ENCODE results near the gene EVI2B. TPM values are rescaled to one million over a fixed set of nuclear protein-coding genes. Genes with fewer than 3 reads are reported as not detected.
A peak's percentile ranks its signal among the peaks of the same experiment; 100 is the strongest.
"Not testable (repeated sequence)": the region's sequence is repeated elsewhere in the genome, so short reads cannot be mapped to it uniquely, and the experiment has no call there.

Gene EVI2B
- total and polyA plus RNA-seq, 3 experiments from 2014 or later: 29.8 to 97.4 (median 32.7) TPM

DNA sequence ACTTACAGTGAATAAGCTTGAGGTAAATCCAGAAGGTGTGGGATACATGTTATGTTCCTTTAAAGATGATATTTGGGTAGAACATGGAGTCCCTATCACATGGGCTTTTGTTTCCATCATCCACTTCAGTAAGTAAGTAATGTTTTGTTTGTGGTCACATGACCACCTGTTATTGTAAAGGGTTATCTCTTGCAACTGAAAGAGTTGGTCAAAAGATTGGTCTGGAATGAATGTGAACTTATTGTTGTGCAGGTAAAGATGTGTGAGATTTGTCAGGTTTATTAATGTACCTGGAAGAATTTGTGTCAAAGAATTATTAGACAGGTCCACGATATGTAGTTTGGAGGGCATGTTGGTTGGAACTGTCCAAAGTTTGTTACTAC is 18.4 kb downstream of the EVI2B start:
- Histone ChIP-seq H3K4me3 (ENCODE audit: low read length) (no peak overlapping the region), H3K36me3 (ENCODE audit: insufficient read depth, low read length) (no peaks in the 10 kb centered on the region), H3K4me1 (ENCODE audit: insufficient read depth, low read length) (peaks cover 5% of the 10 kb centered on the region), H3K9me3 (ENCODE audit: low read length) (no peaks in the 10 kb centered on the region), H3K27me3 (ENCODE audit: insufficient read depth, low read length, poor library complexity, severe bottlenecking) (no peaks in the 10 kb centered on the region), H3K27ac (ENCODE audit: low read depth, low read length) (no peak overlapping the region)
- DNase-seq: no peak
- no peak overlapping the region for H3K27ac Mint-ChIP-seq
- peaks cover 0 to 4% (median 1%) of the 10 kb centered on the region in 3 donors for H3K4me1 Mint-ChIP-seq
- H3K36me3 Mint-ChIP-seq: peaks cover 0 to 2% (median 0%) of the 10 kb centered on the region in 3 donors
- no peaks in the 10 kb centered on the region for H3K27me3 Mint-ChIP-seq
- POLR2A ChIA-PET: no interaction called here
- H3K9me3 Mint-ChIP-seq: no peaks in the 10 kb centered on the region
- CTCF ChIA-PET: interaction anchor here (1.0 kb wide), 1 partner anchor 34 kb away, joined by 3 read pairs; no protein-coding TSS in a partner anchor
- H3K4me3 Mint-ChIP-seq: no peak overlapping the region

DNA sequence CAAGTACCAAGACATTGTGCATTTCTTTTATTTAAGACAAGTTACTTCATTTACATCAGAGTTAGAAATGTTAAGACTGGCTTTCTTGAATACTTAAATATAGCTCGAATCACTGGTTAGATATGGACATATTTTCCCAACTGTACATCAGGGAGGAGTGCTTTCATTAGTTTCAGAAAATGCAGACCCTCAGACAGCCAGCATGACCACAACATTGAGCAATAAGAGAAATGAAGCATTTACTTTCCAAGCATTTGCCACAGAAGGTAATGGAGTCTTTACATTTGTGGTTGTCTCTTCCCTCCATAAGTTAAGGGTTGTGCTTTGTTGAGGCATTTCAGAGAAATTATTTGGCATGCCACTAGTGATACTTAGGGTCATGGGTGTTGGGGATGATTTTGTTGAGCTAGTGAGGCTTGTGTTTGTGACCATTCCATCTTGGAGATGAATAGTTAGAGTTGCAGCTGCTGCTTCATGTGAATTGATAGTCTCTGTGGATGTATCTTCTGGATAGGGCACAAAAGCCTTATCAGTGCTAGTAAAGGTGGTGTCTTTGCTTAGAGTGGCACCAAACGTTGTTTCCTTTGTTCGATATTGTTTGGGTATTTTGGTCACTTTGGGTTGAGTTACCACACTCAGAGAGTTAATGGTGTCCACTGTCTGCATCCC is 18.9 kb downstream of the EVI2B start:
- Histone ChIP-seq H3K36me3 (ENCODE audit: insufficient read depth, low read length) (no peaks in the 10 kb centered on the region), H3K4me3 (ENCODE audit: low read length) (no peak overlapping the region), H3K27ac (ENCODE audit: low read depth, low read length) (no peak overlapping the region), H3K4me1 (ENCODE audit: insufficient read depth, low read length) (peaks cover 5% of the 10 kb centered on the region), H3K27me3 (ENCODE audit: insufficient read depth, low read length, poor library complexity, severe bottlenecking) (no peaks in the 10 kb centered on the region), H3K9me3 (ENCODE audit: low read length) (no peaks in the 10 kb centered on the region)
- Mint-ChIP-seq H3K4me3 (no peak overlapping the region), H3K27ac (no peak overlapping the region), H3K36me3 (peaks cover 0 to 2% (median 0%) of the 10 kb centered on the region in 3 donors), H3K9me3 (no peaks in the 10 kb centered on the region), H3K27me3 (peaks cover 0 to 2% of the 10 kb centered on the region in 2 donors), H3K4me1 (peaks cover 0 to 5% (median 3%) of the 10 kb centered on the region in 3 donors)
- no peak for DNase-seq
- POLR2A ChIA-PET: no interaction called here
- CTCF ChIA-PET: interaction anchor here (1.0 kb wide), 1 partner anchor 34 kb away, joined by 3 read pairs; no protein-coding TSS in a partner anchor

DNA sequence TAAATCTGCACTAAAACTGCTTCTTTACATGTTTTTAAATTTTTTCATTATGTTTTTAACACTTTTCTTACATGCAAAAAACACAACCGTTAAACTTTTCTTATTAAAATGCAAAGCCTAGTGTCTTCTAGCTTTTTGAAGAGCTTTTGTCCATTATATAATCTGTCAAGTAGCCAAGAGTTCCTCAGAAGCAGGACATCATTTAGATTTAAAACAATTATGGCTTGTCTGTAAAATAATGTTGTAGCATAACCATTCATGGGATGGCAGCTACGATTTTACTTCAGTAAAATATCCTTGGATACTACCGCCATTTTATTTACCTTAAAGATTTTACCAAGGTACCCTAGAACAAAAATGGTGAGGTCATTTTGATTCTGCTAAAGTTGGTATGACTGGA is 19.6 kb downstream of the EVI2B start:
- no peak for DNase-seq
- Mint-ChIP-seq H3K4me1 (peaks cover 0 to 6% (median 3%) of the 10 kb centered on the region in 3 donors), H3K27me3 (peaks cover 0 to 2% of the 10 kb centered on the region in 2 donors), H3K4me3 (no peak overlapping the region), H3K36me3 (peaks cover 0 to 2% (median 0%) of the 10 kb centered on the region in 3 donors), H3K27ac (no peak overlapping the region), H3K9me3 (no peaks in the 10 kb centered on the region)
- Histone ChIP-seq H3K4me3 (ENCODE audit: low read length) (no peak overlapping the region), H3K27me3 (ENCODE audit: insufficient read depth, low read length, poor library complexity, severe bottlenecking) (no peaks in the 10 kb centered on the region), H3K36me3 (ENCODE audit: insufficient read depth, low read length) (no peaks in the 10 kb centered on the region), H3K27ac (ENCODE audit: low read depth, low read length) (no peak overlapping the region), H3K9me3 (ENCODE audit: low read length) (no peaks in the 10 kb centered on the region), H3K4me1 (ENCODE audit: insufficient read depth, low read length) (no peaks in the 10 kb centered on the region)
- ChIA-PET CTCF (no interaction called here), POLR2A (no interaction called here)

DNA sequence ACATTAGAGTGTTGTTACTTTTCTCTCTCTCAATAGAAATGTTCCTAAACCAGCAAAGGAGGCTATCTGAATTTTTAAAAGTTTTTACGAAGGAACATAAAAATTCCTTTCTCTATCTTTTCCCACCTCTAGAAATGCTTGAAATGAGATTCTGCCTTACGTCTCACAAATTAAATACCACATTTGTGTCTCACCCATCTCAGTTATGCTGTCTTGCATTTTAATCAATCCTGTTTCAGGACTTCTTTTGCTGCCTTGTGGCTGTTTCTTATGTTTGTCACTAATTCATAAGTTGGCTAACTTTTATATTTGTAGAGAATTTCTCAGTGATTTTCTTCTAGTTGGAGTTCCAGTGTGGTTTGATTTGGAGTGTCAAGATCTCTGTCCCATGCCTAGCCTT is 20.3 kb downstream of the EVI2B start:
- Histone ChIP-seq H3K36me3 (ENCODE audit: insufficient read depth, low read length) (no peaks in the 10 kb centered on the region), H3K27me3 (ENCODE audit: insufficient read depth, low read length, poor library complexity, severe bottlenecking) (no peaks in the 10 kb centered on the region), H3K4me3 (ENCODE audit: low read length) (no peak overlapping the region), H3K4me1 (ENCODE audit: insufficient read depth, low read length) (no peaks in the 10 kb centered on the region), H3K9me3 (ENCODE audit: low read length) (no peaks in the 10 kb centered on the region), H3K27ac (ENCODE audit: low read depth, low read length) (no peak overlapping the region)
- Mint-ChIP-seq H3K4me1 (peaks cover 2 to 11% (median 6%) of the 10 kb centered on the region in 3 donors), H3K27ac (peak overlapping the region in 2 of 8 donors; percentile 25 to 27), H3K9me3 (no peaks in the 10 kb centered on the region), H3K27me3 (peaks cover 0 to 2% of the 10 kb centered on the region in 2 donors), H3K4me3 (no peak overlapping the region), H3K36me3 (peaks cover 0 to 2% (median 0%) of the 10 kb centered on the region in 3 donors)
- ChIA-PET CTCF (no interaction called here), POLR2A (no interaction called here)
- DNase-seq: no peak

DNA sequence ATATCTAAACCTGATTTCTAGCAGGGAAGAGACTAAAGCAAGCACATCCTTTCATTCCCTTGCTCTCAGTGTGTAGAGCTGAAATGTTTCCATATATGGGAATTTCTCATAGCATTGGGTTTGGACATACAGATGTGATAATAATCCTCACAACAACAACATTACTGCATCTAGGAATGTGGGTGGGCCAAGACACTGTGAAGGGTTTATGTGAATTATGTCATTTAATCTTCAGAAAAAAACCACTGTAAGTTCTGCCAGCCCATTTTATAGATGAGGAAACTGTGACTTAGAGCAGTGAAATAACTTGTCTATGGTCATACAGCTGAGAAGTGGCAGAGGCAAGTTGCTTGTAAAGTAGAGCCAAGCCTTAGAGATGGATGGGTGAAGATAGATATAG is 22.0 kb downstream of the EVI2B start:
- no peak overlapping the region for H3K27ac Mint-ChIP-seq
- ChIA-PET CTCF (no interaction called here), POLR2A (no interaction called here)

DNA sequence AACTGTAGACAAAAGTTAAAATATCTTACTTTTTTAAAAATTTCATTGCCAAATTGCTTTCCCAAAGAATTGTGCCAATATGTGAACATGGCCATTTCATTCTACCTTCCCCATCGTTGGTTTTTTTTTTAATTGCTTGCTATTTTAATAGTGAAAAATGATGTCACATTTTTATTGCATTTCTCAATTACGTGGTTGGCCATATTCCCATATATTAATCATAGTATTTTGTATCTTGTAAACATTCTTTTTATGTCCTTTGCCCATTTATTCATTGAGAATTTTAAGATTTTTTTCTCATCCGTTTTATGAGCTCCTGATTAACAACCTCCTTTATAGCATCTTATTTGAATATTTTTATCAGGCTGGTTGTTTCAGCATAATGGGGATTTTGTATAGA is 24.1 kb downstream of the EVI2B start:
- Mint-ChIP-seq H3K4me3 (no peak overlapping the region), H3K9me3 (no peaks in the 10 kb centered on the region), H3K27me3 (peaks cover 0 to 2% of the 10 kb centered on the region in 2 donors), H3K27ac (no peak overlapping the region), H3K36me3 (no peaks in the 10 kb centered on the region), H3K4me1 (peaks cover 2 to 13% (median 11%) of the 10 kb centered on the region in 3 donors)
- H3K36me3 ChIP-seq (ENCODE audit: insufficient read depth, low read length): no peaks in the 10 kb centered on the region
- H3K4me1 ChIP-seq (ENCODE audit: insufficient read depth, low read length): no peaks in the 10 kb centered on the region
- POLR2A ChIA-PET: no interaction called here
- no peak for DNase-seq
- CTCF ChIA-PET: no interaction called here
- no peaks in the 10 kb centered on the region for H3K9me3 ChIP-seq (ENCODE audit: low read length)
- no peak overlapping the region for H3K27ac ChIP-seq (ENCODE audit: low read depth, low read length)
- no peak overlapping the region for H3K4me3 ChIP-seq (ENCODE audit: low read length)
- H3K27me3 ChIP-seq (ENCODE audit: insufficient read depth, low read length, poor library complexity, severe bottlenecking): no peaks in the 10 kb centered on the region

More for the DNA sequence above, 22.0 kb downstream of the EVI2B start:
- Histone ChIP-seq H3K9me3 (ENCODE audit: low read length) (no peaks in the 10 kb centered on the region), H3K36me3 (ENCODE audit: insufficient read depth, low read length) (no peaks in the 10 kb centered on the region), H3K4me1 (ENCODE audit: insufficient read depth, low read length) (no peaks in the 10 kb centered on the region), H3K27ac (ENCODE audit: low read depth, low read length) (no peak overlapping the region), H3K27me3 (ENCODE audit: insufficient read depth, low read length, poor library complexity, severe bottlenecking) (no peaks in the 10 kb centered on the region), H3K4me3 (ENCODE audit: low read length) (no peak overlapping the region)
- Mint-ChIP-seq H3K27me3 (peaks cover 0 to 2% of the 10 kb centered on the region in 2 donors), H3K9me3 (no peaks in the 10 kb centered on the region), H3K4me3 (no peak overlapping the region), H3K4me1 (peaks cover 2 to 12% (median 11%) of the 10 kb centered on the region in 3 donors), H3K36me3 (peaks cover 0 to 2% (median 0%) of the 10 kb centered on the region in 3 donors)
- no peak for DNase-seq

DNA sequence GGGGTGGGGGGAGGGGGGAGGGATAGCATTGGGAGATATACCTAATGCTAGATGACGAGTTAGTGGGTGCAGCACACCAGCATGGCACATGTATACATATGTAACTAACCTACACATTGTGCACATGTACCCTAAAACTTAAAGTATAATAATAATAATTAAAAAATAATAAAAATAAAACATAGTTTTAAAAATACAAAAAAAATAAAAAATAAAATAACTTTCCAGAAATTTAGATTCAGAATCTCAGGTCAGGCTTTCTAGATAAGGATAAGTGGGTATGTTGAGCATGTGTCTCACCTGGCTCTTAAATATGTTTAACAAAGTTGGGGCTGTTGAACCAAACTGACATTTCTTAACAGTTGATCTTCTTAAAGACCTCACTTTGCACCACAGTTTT is 25.9 kb downstream of the EVI2B start:
- H3K27ac ChIP-seq (ENCODE audit: low read depth, low read length); H3K27me3 ChIP-seq (ENCODE audit: insufficient read depth, low read length, poor library complexity, severe bottlenecking); POLR2A ChIA-PET; CTCF ChIA-PET; H3K36me3 Mint-ChIP-seq; H3K4me3 Mint-ChIP-seq; H3K9me3 ChIP-seq (ENCODE audit: low read length); DNase-seq; H3K36me3 ChIP-seq (ENCODE audit: insufficient read depth, low read length); H3K4me1 ChIP-seq (ENCODE audit: insufficient read depth, low read length); H3K4me3 ChIP-seq (ENCODE audit: low read length); H3K27me3 Mint-ChIP-seq; H3K9me3 Mint-ChIP-seq: not testable (repeated sequence)
- peaks cover 2 to 13% (median 11%) of the 10 kb centered on the region in 3 donors for H3K4me1 Mint-ChIP-seq
- peak overlapping the region in 1 of 8 donors; percentile 17 for H3K27ac Mint-ChIP-seq

DNA sequence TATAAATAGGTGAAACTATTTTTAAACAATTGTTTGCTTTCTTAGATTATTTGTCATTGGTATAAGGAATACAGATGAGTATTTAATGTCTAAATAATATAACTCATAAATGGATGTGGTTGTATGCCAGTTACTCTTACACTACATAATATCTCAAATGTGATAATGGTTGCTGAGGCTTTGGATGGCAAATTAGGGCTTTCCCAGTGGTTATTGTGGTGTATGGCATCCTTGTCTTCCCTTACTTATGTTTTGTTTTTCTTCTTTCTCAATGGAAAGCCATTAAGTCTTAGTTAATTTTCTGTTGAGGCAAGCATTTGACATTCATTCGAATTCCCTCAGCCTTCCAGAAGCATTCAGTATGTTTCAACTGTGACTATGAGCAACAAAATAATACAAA is 27.3 kb downstream of the EVI2B start:
- Histone ChIP-seq H3K4me3 (ENCODE audit: low read length) (no peak overlapping the region), H3K27me3 (ENCODE audit: insufficient read depth, low read length, poor library complexity, severe bottlenecking) (no peaks in the 10 kb centered on the region), H3K4me1 (ENCODE audit: insufficient read depth, low read length) (no peaks in the 10 kb centered on the region), H3K9me3 (ENCODE audit: low read length) (no peaks in the 10 kb centered on the region), H3K36me3 (ENCODE audit: insufficient read depth, low read length) (no peaks in the 10 kb centered on the region), H3K27ac (ENCODE audit: low read depth, low read length) (no peak overlapping the region)
- Mint-ChIP-seq H3K4me3 (no peak overlapping the region), H3K4me1 (peaks cover 2 to 13% (median 11%) of the 10 kb centered on the region in 3 donors), H3K36me3 (peaks cover 0 to 6% (median 2%) of the 10 kb centered on the region in 3 donors), H3K27ac (no peak overlapping the region), H3K9me3 (no peaks in the 10 kb centered on the region), H3K27me3 (peaks cover 0 to 2% of the 10 kb centered on the region in 2 donors)
- DNase-seq: no peak
- POLR2A ChIA-PET: no interaction called here
- CTCF ChIA-PET: no interaction called here

All from CD8-positive, alpha-beta memory T cell (primary cell).